Measurements from ENCODE around the gene SOX8. TPM values are rescaled to one million over a fixed set of nuclear protein-coding genes. Genes with fewer than 3 reads are reported as not detected.

SOX8 gene
- total RNA-seq, 1 donor from 2014 or later, result 0.75 TPM

DNA sequence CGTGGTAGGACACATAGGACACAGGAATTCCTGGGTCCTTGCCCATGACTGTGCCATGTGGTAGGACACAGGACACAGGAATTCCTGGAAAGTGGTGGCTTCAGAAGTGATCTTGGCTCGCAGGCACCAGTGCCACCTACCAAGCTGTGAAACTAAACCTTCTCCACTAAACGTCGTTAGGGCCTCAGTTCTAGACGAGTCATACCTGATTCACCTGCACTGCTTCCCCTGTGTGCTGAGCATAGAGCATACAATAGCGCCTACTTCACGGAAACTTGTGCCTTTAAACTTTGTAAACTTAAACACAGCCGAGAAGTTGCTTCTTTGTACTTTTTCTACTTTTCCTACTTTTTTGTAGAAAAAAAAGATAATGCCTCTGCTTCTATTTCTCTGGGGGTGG lies 4.8 kb downstream of the SOX8 start:
- peaks cover 12% of the 10 kb centered on the region for H3F3A ChIP-seq (ENCODE audit: low read depth)
- DNase-seq (ENCODE audit: low spot score), result no peak
- H3K9me3 ChIP-seq (ENCODE audit: low read depth), result no peaks in the 10 kb centered on the region
- H3K27me3 ChIP-seq, result peaks cover 33% of the 10 kb centered on the region
- H3K9ac ChIP-seq, result no peak overlapping the region
- no peaks in the 10 kb centered on the region for H3K36me3 ChIP-seq
- Mint-ChIP-seq H3K9me3 (no peaks in the 10 kb centered on the region), H3K27ac (no peak overlapping the region), H3K4me3 (no peak overlapping the region), H3K27me3 (ENCODE audit: insufficient read depth, low read depth) (peaks cover 9% of the 10 kb centered on the region), H3K36me3 (no peaks in the 10 kb centered on the region), H3K4me1 (peaks cover 12% of the 10 kb centered on the region)
- no peak overlapping the region for H3K27ac ChIP-seq
- H3K4me2 ChIP-seq, result no peak overlapping the region
- TF ChIP-seq EZH2 (IDR thresholded peaks at IDR 0.05), result no peak
- no peak for TF ChIP-seq EZH2phosphoT487 (IDR thresholded peaks at IDR 0.05)
- no peak for TF ChIP-seq CTCF (IDR thresholded peaks at IDR 0.05)
- H2AFZ ChIP-seq (replicated peaks), result no peak overlapping the region
- H3K4me3 ChIP-seq, result no peak overlapping the region
- H3K4me1 ChIP-seq, result peaks cover 14% of the 10 kb centered on the region
- H4K20me1 ChIP-seq (ENCODE audit: low read depth), result peaks cover 17% of the 10 kb centered on the region
- no peaks in the 10 kb centered on the region for H3K79me2 ChIP-seq (ENCODE audit: low read depth)

- no peak overlapping the region for H3K4me2 ChIP-seq
- DNase-seq (ENCODE audit: low spot score), result no peak
- no peak overlapping the region for H3K4me3 ChIP-seq
- peaks cover 12% of the 10 kb centered on the region for H3K4me1 Mint-ChIP-seq
- no peaks in the 10 kb centered on the region for H3K79me2 ChIP-seq (ENCODE audit: low read depth)
- H3K9me3 ChIP-seq (ENCODE audit: low read depth), result no peaks in the 10 kb centered on the region
- peaks cover 14% of the 10 kb centered on the region for H3K4me1 ChIP-seq
- no peaks in the 10 kb centered on the region for H3K36me3 ChIP-seq
- no peak overlapping the region for H2AFZ ChIP-seq (replicated peaks)
- H3K27me3 Mint-ChIP-seq (ENCODE audit: insufficient read depth, low read depth), result peaks cover 9% of the 10 kb centered on the region
- H3K9ac ChIP-seq, result no peak overlapping the region
- peaks cover 12% of the 10 kb centered on the region for H3F3A ChIP-seq (ENCODE audit: low read depth)
- no peak overlapping the region for H3K27ac Mint-ChIP-seq
- H4K20me1 ChIP-seq (ENCODE audit: low read depth), result peaks cover 17% of the 10 kb centered on the region
- no peaks in the 10 kb centered on the region for H3K36me3 Mint-ChIP-seq
- no peak overlapping the region for H3K4me3 Mint-ChIP-seq
- no peaks in the 10 kb centered on the region for H3K9me3 Mint-ChIP-seq
- no peak overlapping the region for H3K27ac ChIP-seq
- peaks cover 27% of the 10 kb centered on the region for H3K27me3 ChIP-seq
- no peak for TF ChIP-seq EZH2 (IDR thresholded peaks at IDR 0.05)
- TF ChIP-seq EZH2phosphoT487 (IDR thresholded peaks at IDR 0.05), result no peak
- TF ChIP-seq CTCF (IDR thresholded peaks at IDR 0.05), result no peak
Observed at GRCh38 chr16:986925-987582, 5.5 kb downstream of the SOX8 start.

GRCh38 chr16:987906-988305 lies 6.3 kb downstream of the SOX8 start:
- no peak overlapping the region for H3K27ac Mint-ChIP-seq

More at GRCh38 chr16:987906-988305, 6.3 kb downstream of the SOX8 start:
- Histone ChIP-seq H3F3A (ENCODE audit: low read depth) (peaks cover 8% of the 10 kb centered on the region), H3K4me1 (peaks cover 8% of the 10 kb centered on the region), H3K27ac (no peak overlapping the region), H3K36me3 (no peaks in the 10 kb centered on the region), H2AFZ (replicated peaks) (no peak overlapping the region), H3K27me3 (peaks cover 18% of the 10 kb centered on the region), H4K20me1 (ENCODE audit: low read depth) (peaks cover 8% of the 10 kb centered on the region), H3K9me3 (ENCODE audit: low read depth) (no peaks in the 10 kb centered on the region), H3K4me2 (no peak overlapping the region), H3K9ac (no peak overlapping the region), H3K4me3 (no peak overlapping the region), H3K79me2 (ENCODE audit: low read depth) (no peaks in the 10 kb centered on the region)
- no peaks in the 10 kb centered on the region for H3K9me3 Mint-ChIP-seq
- TF ChIP-seq EZH2 (IDR thresholded peaks at IDR 0.05) (no peak), EZH2phosphoT487 (IDR thresholded peaks at IDR 0.05) (no peak)
- H3K27me3 Mint-ChIP-seq (ENCODE audit: insufficient read depth, low read depth), result peaks cover 6% of the 10 kb centered on the region
- H3K4me3 Mint-ChIP-seq, result no peak overlapping the region
- H3K4me1 Mint-ChIP-seq, result peaks cover 8% of the 10 kb centered on the region
- no peaks in the 10 kb centered on the region for H3K36me3 Mint-ChIP-seq
- DNase-seq (ENCODE audit: low spot score), result no peak

Measured in neural progenitor cell (in vitro differentiated cells).